ENCODE data around the gene XKR3.
"Not testable (repeated sequence)": the region's sequence is repeated elsewhere in the genome, so short reads cannot be mapped to it uniquely, and the experiment has no call there.

The XKR3 gene

GRCh38 chr22:16824716-16825687, at the start of gene XKR3:
XKR3 (minus strand) TSS chr22:16825411; CDS start chr22:16808073, 17,338 bp downstream.
- peak; percentile 13 for DNase-seq (ENCODE audit: low spot score)

DNA sequence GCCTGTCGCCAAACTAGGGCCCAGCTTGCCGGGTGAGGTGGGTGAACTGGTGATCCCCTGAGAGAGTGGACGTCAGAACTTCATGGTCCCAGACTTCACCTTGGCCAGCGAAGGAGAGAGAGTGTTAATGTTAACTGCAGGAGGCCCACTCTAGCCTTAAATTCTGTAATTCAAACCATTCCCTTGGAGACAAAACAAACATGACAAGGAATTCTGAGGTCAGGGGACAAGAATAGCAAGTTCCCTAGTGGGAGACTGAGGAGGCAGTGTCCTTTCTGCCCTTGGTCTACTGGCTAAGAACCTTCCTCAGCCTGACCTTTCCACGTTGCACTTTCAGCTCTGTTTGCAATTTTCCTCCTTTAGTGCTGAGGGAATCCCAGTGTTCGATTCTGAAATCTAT, 44.4 kb upstream of the XKR3 start:
- DNase-seq (ENCODE audit: low spot score): not testable (repeated sequence)

GRCh38 chr22:16866167-16866566, 41.0 kb upstream of the XKR3 start:
- no peak for DNase-seq (ENCODE audit: low spot score)

GRCh38 chr22:16856851-16857250, 31.6 kb upstream of the XKR3 start:
- not testable (repeated sequence) for DNase-seq (ENCODE audit: low spot score)

DNA sequence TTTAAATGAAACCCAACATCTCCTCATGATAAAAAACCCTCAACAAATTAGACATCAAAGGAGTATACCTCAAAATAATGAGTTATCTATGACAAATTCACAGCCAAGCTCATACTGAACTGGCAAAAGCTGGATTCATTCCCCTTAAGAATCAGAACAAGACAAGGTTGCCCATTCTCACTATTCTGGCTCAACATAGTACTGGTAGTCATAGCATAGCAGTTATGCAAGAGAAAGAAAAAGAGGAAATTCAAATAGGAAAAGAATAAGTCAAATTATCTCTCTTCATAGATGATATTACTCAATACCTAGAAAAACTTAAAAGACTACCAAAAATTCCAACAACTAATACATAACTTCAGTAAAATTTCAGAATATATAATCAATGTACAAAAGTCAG, 29.4 kb upstream of the XKR3 start:
- DNase-seq (ENCODE audit: low spot score): no peak

DNA sequence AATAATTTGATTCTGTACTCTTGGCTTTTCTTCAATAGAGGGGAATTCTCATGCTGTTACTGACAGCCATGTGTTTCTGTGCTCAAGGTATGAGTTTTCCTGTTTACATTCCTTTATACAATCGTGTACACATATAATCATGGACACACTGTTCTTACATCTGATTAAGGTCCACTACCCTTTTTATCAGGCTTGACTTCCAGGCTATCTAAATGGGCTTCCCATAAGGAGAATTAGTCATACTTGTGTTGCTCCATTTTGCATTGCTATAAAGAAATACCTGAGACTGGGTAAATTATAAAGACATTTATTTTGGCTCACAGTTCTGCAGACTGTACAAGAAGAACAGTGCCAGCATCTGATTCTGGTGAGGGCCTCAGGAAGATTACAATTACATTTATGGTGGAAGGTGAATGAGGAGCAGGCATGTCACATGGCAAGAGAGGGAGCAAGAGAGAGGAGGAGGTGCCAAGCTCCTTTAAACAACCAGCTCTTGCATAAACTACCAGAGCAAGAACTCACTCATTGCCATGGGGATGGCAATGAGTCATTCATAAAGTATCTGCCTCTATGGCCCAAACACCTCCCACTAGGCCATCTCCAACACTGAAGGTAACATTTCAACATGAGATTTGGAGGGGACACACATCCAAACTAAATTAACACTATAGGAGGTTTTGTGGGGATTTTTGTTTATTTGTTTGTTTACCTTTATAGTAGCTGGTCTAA, 26.2 kb upstream of the XKR3 start:
- not testable (repeated sequence) for DNase-seq (ENCODE audit: low spot score)

DNA sequence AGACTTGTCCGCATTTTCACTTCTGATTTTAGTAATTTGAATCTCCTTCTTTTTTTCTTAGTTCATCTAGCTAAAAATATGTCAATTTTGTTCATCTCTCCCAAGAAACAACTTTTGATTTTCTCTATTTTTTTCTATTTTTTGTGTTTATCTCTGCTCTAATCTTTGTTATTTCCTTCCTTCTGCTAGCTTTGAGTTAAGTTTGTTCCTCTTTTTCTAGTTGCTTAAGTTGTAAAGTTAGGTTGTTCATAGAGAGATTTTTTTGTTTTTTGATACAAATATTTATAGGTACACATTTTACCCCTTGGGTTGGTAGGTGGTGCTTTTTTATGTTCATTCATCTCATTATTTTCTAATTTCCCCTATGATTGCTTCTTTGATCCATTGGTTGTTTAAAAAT, 22.1 kb upstream of the XKR3 start:
- DNase-seq (ENCODE audit: low spot score): no peak

- no peak for DNase-seq (ENCODE audit: low spot score)
Observed at GRCh38 chr22:16845881-16846280, 20.7 kb upstream of the XKR3 start.

DNA sequence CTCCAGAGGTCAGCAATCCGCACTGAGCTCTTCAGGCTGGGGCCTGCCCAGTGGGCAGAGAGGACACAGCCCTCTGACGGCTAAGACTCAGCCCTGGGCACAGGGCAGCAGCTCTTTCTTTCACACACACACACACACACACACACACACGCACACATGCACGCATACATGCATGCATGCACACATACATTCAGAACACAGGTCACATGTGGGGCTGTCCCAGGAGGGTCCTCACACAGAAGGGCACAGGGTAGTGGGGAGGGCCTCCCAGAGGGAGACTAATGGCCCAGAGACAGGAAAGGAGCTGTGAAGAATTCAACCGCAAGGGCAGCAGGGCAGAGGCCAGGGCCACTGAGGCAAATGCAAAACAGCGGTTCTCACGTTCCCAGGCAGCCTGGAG, 20.3 kb upstream of the XKR3 start:
- DNase-seq (ENCODE audit: low spot score): no peak

DNA sequence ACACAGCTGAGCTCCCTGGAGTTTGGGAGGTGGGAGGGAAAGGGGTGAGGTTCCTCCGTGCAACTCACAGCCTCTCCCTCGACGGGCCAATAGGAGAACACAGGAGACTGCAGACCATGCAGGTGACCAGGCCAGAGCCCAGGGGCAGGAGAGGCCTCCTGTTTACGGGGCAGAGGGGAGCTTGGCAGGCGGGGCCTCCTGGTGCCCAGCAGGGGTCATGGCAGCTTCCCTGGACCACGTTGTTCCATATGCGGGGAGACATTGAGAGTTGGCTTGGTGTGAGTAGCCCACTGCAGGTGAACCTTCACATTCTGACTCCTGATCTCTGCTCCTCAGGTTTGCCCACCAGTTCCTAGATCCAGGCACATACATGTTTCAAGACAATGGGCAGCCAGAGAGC, 19.3 kb upstream of the XKR3 start:
- DNase-seq (ENCODE audit: low spot score): no peak

- peak; percentile 11 for DNase-seq (ENCODE audit: low spot score)
Observed at GRCh38 chr22:16838073-16838472, 12.9 kb upstream of the XKR3 start.

- DNase-seq (ENCODE audit: low spot score): no peak
Observed at GRCh38 chr22:16834971-16835370, 9.8 kb upstream of the XKR3 start.

DNA sequence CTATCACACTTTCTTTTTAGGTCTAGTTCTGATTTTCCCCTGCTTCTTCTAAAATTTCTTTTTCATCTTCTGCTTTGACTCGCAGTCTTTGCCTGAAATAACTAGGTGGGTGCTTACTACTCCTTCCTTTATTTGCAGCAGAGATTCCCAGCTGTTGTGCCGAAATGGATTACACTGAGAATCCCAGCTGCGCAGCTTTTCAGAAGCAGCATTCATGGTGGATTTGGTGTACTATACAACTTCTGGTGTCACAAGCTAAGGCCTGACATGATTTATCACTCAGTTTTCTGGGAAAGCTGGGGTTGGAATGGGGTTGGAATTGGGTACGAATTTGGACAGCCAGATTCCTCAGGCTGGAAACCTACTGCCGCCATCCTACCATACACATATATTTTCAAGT, 6.0 kb upstream of the XKR3 start:
- DNase-seq (ENCODE audit: low spot score): no peak

- DNase-seq (ENCODE audit: low spot score): no peak
Observed at GRCh38 chr22:16829985-16830384, 4.8 kb upstream of the XKR3 start.

DNA sequence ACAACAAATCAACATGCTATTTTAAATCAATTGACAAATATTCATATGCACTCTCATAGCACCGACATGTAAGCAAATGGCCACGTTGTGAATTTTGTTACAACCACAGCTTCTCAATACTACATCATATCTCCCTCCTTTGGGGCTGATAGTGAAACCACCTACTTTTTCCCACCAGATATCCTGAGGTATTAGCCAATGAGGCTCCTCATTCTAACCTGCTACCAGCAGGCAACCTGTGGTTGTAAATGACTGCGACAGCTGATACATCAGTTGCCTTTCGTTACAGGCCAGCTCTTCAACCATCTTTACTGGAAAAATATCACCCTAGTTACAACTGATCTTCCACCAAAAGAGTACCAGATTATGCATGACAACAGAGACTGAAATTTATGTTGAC, 3.7 kb upstream of the XKR3 start:
- DNase-seq (ENCODE audit: low spot score): no peak

- DNase-seq (ENCODE audit: low spot score): no peak
Observed at GRCh38 chr22:16827506-16827905, 2.3 kb upstream of the XKR3 start.

DNA sequence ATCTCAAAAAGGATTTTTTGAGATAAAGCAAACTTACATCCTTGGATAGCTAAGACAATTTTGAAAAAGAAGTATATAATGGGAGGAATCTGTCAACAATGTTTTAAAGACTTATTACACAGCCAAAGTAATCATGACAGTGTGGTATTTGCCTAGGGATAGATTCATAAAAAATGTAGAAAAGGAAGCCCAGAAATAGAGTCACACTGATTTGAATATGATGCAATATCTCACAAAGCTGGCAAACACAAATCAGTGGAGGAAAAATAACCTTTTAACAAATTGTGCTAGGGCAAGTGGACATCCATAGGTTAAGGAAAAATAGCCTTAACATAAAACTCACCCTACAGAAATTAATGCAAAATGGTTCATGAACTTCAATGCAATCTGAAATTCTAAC, 6.0 kb downstream of the XKR3 start:
- peak; percentile 4 for DNase-seq (ENCODE audit: low spot score)

DNA sequence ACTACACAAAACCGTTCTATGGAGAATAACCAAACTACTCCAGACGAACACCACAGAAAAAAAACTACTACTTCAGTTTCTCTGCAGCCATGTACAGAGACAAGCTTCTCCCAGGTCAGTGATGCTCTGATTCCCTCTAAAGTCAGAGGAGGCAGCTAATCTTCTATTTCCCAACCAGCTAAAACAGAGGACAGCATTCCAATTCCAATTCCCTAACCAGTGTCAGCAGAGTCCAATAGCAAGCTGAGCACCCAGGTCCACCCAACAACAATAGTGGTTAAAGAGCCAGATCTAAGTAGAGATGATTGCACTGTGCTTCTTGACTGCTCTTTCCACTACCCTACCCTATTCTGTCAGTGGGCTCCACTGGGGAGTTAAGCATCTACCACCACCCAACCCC, 6.7 kb downstream of the XKR3 start:
- no peak for DNase-seq (ENCODE audit: low spot score)

DNA sequence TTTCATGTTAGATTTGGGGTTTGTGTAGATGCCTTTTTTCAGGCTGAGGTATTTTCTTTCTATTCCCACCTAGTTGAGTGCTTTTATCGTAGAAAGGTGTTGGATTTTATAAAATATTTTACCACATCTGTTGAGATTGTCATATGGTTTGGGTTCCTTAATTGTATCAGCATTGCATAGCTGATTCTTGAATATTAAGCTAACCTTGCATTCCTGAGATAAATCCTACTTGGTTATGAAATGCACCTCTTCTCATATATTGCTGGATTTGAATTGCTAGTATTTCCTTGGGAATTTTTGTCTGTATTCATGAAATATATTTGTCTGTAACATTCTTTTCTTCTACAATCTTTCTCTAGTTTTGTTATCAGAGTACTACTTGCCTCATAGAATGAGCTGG, 10.1 kb downstream of the XKR3 start:
- no peak for DNase-seq (ENCODE audit: low spot score)

DNA sequence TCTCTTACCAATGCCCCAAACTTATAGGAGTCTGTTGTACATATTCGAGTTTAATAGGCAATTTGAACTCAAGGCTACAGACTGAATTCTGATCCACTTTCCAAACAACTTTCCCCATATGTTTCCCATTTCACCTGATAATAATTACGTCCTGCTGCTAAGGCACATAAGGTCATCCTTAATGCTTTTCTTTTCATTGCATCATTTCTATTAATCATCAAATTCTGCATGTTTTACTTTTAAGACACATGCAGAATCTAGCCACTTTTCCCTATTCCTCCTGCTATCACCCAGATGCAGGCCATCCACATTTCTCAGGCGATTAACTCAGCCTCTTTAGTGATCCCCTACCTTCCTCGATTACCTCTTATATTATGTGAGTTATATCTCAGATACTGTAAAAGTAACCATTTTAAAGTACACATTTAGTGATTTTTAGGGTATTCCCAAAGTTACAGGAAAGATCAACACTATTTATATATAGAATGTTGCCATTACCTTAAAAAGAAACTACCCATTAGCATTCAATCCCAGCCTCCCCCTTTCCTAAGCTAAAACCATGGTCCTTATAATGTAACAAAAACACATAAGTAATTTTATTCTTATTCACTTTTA, 14.9 kb downstream of the XKR3 start:
- DNase-seq (ENCODE audit: low spot score): peak; percentile 4

GRCh38 chr22:16808744-16809143, 16.5 kb downstream of the XKR3 start:
- DNase-seq (ENCODE audit: low spot score): no peak

DNA sequence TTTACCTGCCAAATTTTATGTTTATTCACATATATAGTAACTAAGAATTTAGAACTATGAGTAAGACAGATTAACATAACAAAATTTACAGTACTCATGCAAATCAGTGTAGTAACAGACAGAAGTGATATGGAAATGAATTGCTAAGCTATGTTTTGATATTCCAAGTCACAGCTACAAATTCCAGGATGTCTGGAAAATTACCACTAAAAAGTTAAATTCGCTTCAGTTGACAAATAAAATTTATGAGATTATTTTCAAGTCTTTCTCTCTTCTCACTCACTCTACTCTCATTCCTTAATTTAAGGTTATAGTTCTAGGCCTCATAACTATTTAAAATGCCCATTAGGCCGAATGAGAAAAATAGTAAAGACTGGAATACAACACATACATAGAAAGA, 18.1 kb downstream of the XKR3 start:
- DNase-seq (ENCODE audit: low spot score): no peak

DNA sequence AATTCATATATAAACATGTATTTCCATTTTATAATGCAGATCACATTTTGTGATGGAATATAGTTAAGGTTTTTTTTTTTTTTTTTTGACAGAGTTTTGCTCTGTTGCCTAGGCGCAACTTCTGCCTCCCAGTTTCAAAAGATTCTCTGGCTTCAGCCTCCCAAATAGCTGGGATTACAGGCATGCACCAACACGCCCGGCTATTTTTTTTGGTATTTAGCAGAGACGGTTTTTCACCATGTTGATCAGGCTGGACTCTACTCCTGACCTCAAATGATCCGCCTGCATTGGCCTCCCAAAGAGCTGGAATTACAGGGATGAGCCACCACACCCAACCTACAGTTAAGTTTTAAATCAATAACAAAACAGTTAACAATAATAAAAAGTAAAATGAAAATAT, 18.8 kb downstream of the XKR3 start:
- DNase-seq (ENCODE audit: low spot score): no peak
